HepG2 (cell line): ENCODE results near the gene SMIM43. TPM values are rescaled to one million over a fixed set of nuclear protein-coding genes. Genes with fewer than 3 reads are reported as not detected.

ENCODE experiments used
- CEBPB ChIP-seq: IDR thresholded peaks from 2 replicates; pipeline ENCODE4 v1.6.1; 2011; ENCODE audit warnings: low read depth, low read length, improper control_type of control experiment, borderline replicate concordance
- FLYWCH1 ChIP-seq: sonication (generic); formaldehyde crosslinking; IDR thresholded peaks from 2 replicates; pipeline ENCODE4 v1.8.1; 2023; ENCODE audit warnings: mild to moderate bottlenecking, missing genetic modification reagents
- FOXJ3 ChIP-seq: sonication (generic); formaldehyde crosslinking; IDR thresholded peaks from 2 replicates; pipeline ENCODE4 v1.4.0; 2020; ENCODE audit warnings: missing genetic modification reagents, mild to moderate bottlenecking, borderline replicate concordance
- HOXA9 ChIP-seq: sonication (generic); formaldehyde crosslinking; IDR thresholded peaks from 2 replicates; pipeline ENCODE4 v1.8.1; 2022; ENCODE audit warnings: missing genetic modification reagents, mild to moderate bottlenecking, moderate library complexity, borderline replicate concordance
- KDM4B ChIP-seq: sonication (generic); formaldehyde crosslinking; IDR thresholded peaks from 2 replicates; pipeline ENCODE4 v1.4.0; 2020; ENCODE audit warnings: missing genetic modification reagents
- NCOA2 ChIP-seq: sonication (generic); formaldehyde crosslinking; IDR thresholded peaks from 2 replicates; pipeline ENCODE4 v1.8.0; 2022; ENCODE audit warnings: inconsistent platforms
- NCOR1 ChIP-seq: fragments of 200-600 bp; sonication (generic); IDR thresholded peaks from 2 replicates; pipeline ENCODE4 v1.7.0; 2017; ENCODE audit warnings: antibody characterized with exemption, low read length, borderline replicate concordance
- NFRKB ChIP-seq: fragments of 450-650 bp; IDR thresholded peaks from 2 replicates; pipeline ENCODE4 v1.6.1; 2017
- RAD51 ChIP-seq: fragments of 450-650 bp; IDR thresholded peaks from 2 replicates; pipeline ENCODE4 v1.6.1; 2016; ENCODE audit warnings: borderline replicate concordance
- SALL2 ChIP-seq: sonication (generic); formaldehyde crosslinking; IDR thresholded peaks from 2 replicates; pipeline ENCODE4 v1.8.1; 2023; ENCODE audit warnings: mild to moderate bottlenecking, missing genetic modification reagents, inconsistent platforms
- THAP9 ChIP-seq: sonication (generic); formaldehyde crosslinking; IDR thresholded peaks from 2 replicates; pipeline ENCODE4; 2020; ENCODE audit warnings: missing genetic modification reagents, mild to moderate bottlenecking, borderline replicate concordance
- TSC22D2 ChIP-seq: sonication (generic); formaldehyde crosslinking; IDR thresholded peaks from 2 replicates; pipeline ENCODE4 v1.5.1; 2020; ENCODE audit warnings: missing genetic modification reagents, mild to moderate bottlenecking, borderline replicate concordance
- ZBTB8A ChIP-seq: sonication (generic); formaldehyde crosslinking; IDR thresholded peaks from 2 replicates; pipeline ENCODE4 v1.4.0; 2020; ENCODE audit warnings: mild to moderate bottlenecking, low read depth, missing genetic modification reagents, borderline replicate concordance
- ZNF234 ChIP-seq: sonication (generic); formaldehyde crosslinking; conservative IDR thresholded peaks from 2 replicates; pipeline ENCODE4 v1.5.1; 2020; ENCODE audit warnings: mild to moderate bottlenecking, missing genetic modification reagents
- ZNF326 ChIP-seq: sonication (generic); formaldehyde crosslinking; IDR thresholded peaks from 2 replicates; pipeline ENCODE4 v1.4.0; 2020; ENCODE audit warnings: missing genetic modification reagents, borderline replicate concordance
- ZNF629 ChIP-seq: sonication (generic); formaldehyde crosslinking; conservative IDR thresholded peaks from 2 replicates; pipeline ENCODE4 v1.5.0; 2020; ENCODE audit warnings: missing genetic modification reagents
- ZSCAN31 ChIP-seq: sonication (generic); formaldehyde crosslinking; IDR thresholded peaks from 2 replicates; pipeline ENCODE4 v1.5.0; 2020; ENCODE audit warnings: low read depth, mild to moderate bottlenecking, missing genetic modification reagents
- polyA plus RNA-seq, 8 experiments: library from polyadenylated mRNA; depleted of rRNA in 3 of 8; stranded (reverse) in 7 of 8; unstranded in 1 of 8; fragments of >200 nt; fragmentation: Illumina TruSeq in 4 of 8; extraction: Trizol in 4 of 8; gene quantifications; 2 replicates each; pipeline versions ENCODE4 v1.2.1 to v1.2.3, GENCODE V29; 2011 to 2016; ENCODE audit warnings: low read depth in 4 of 8, missing spikeins in 1 of 8, mixed read lengths in 1 of 8; ENCODE audit not compliant: insufficient read depth in 1 of 8
- total RNA-seq, 5 experiments: library from RNA; depleted of rRNA; stranded (reverse); fragments of >200 nt; fragmentation: Illumina TruSeq; extraction: Trizol; gene quantifications; 2 replicates each; pipeline ENCODE4 v1.2.3, GENCODE V29; 2016; ENCODE audit warnings: low read depth in 1 of 5
- TF ChIP-seq, protein P1 (sequence below): IDR thresholded peaks from 2 replicates; pipeline ENCODE4 v1.6.1; 2016; ENCODE audit warnings: mild to moderate bottlenecking
- TF ChIP-seq, protein P2 (sequence below): sonication (generic); formaldehyde crosslinking; IDR thresholded peaks from 2 replicates; pipeline ENCODE4 v1.4.0; 2020; ENCODE audit warnings: missing genetic modification reagents, borderline replicate concordance

The SMIM43 gene
- total and polyA plus RNA-seq, 2 of the 13 experiments (the other 11 are each of a cell fraction or from before 2014, with no cell fraction given): not detected

- no peak; the same call in 1 of the 2 replicates for TF ChIP-seq TSC22D2 (CRISPR knock-in tag)
- TF ChIP-seq, protein P1, sequence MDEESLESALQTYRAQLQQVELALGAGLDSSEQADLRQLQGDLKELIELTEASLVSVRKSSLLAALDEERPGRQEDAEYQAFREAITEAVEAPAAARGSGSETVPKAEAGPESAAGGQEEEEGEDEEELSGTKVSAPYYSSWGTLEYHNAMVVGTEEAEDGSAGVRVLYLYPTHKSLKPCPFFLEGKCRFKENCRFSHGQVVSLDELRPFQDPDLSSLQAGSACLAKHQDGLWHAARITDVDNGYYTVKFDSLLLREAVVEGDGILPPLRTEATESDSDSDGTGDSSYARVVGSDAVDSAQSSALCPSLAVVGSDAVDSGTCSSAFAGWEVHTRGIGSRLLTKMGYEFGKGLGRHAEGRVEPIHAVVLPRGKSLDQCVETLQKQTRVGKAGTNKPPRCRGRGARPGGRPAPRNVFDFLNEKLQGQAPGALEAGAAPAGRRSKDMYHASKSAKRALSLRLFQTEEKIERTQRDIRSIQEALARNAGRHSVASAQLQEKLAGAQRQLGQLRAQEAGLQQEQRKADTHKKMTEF (CRISPR knock-in tag): peak; percentile 85
- TF ChIP-seq RAD51: no peak
- TF ChIP-seq, protein P2, sequence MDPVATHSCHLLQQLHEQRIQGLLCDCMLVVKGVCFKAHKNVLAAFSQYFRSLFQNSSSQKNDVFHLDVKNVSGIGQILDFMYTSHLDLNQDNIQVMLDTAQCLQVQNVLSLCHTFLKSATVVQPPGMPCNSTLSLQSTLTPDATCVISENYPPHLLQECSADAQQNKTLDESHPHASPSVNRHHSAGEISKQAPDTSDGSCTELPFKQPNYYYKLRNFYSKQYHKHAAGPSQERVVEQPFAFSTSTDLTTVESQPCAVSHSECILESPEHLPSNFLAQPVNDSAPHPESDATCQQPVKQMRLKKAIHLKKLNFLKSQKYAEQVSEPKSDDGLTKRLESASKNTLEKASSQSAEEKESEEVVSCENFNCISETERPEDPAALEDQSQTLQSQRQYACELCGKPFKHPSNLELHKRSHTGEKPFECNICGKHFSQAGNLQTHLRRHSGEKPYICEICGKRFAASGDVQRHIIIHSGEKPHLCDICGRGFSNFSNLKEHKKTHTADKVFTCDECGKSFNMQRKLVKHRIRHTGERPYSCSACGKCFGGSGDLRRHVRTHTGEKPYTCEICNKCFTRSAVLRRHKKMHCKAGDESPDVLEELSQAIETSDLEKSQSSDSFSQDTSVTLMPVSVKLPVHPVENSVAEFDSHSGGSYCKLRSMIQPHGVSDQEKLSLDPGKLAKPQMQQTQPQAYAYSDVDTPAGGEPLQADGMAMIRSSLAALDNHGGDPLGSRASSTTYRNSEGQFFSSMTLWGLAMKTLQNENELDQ (CRISPR knock-in tag): no peak
- TF ChIP-seq NFRKB: peak; percentile 33; the same call in 1 of the 2 replicates
- TF ChIP-seq FLYWCH1 (CRISPR knock-in tag): no peak
- peak; percentile 50 for TF ChIP-seq NCOA2 (CRISPR knock-in tag)
- no peak for TF ChIP-seq ZBTB8A (CRISPR knock-in tag)
- peak; percentile 86 for TF ChIP-seq THAP9 (CRISPR knock-in tag)
- no peak for TF ChIP-seq NCOR1
- TF ChIP-seq FOXJ3: 0 out of 2 replicates have a peak, but pooled peaks have one; percentile 70
- peak; percentile 83 for TF ChIP-seq CEBPB
- peak; percentile 77; the same call in 1 of the 2 replicates for TF ChIP-seq SALL2 (CRISPR knock-in tag)
- TF ChIP-seq ZNF326 (CRISPR knock-in tag): no peak
- peak; percentile 54; the same call in 1 of the 2 replicates for TF ChIP-seq ZSCAN31
- TF ChIP-seq ZNF234 (CRISPR knock-in tag): no peak
- TF ChIP-seq HOXA9 (CRISPR knock-in tag): peak; percentile 60; the same call in 1 of the 2 replicates
- 0 out of 2 replicates have a peak, but pooled peaks have one; percentile 22 for TF ChIP-seq KDM4B
- no peak; the same call in 1 of the 2 replicates for TF ChIP-seq ZNF629 (CRISPR knock-in tag)
Observed at GRCh38 chr4:121800961-121801714, 36.2 kb upstream of the SMIM43 start, which contains the start of gene EXOSC9 (continued).
